GM06990 (cell line): Measurements from ENCODE around the gene FBLN1.

Source experiments
- DNase-seq: peaks from one replicate; pipeline ENCODE4 v3.0.0-alpha.2; 2011; ENCODE audit not compliant: insufficient read length; ENCODE audit errors: extremely low read depth
- H3K27me3 ChIP-seq: replicated peaks from 2 replicates; pipeline ENCODE4 v1.6.0; 2011; ENCODE audit warnings: low read length; ENCODE audit not compliant: control insufficient read depth, insufficient read depth
- H3K36me3 ChIP-seq: 2 replicates; pipeline ENCODE4 v1.5.1; 2011; ENCODE audit warnings: low read length; ENCODE audit not compliant: control insufficient read depth, insufficient read depth
- H3K4me3 ChIP-seq: replicated peaks from 2 replicates; pipeline ENCODE4 v1.5.1; 2011; ENCODE audit warnings: low read depth, mild to moderate bottlenecking, control low read depth, low read length
- CTCF ChIP-seq: IDR thresholded peaks from 2 replicates; pipeline ENCODE4 v1.5.1; 2011; ENCODE audit warnings: low read length, control low read depth, mild to moderate bottlenecking, inconsistent platforms; ENCODE audit not compliant: insufficient read depth, poor library complexity, severe bottlenecking

FBLN1 gene

GRCh38 chr22:45465633-45466032, 37.0 kb upstream of the FBLN1 start:
- Histone ChIP-seq H3K36me3 (no peaks in the 10 kb centered on the region), H3K27me3 (no peaks in the 10 kb centered on the region), H3K4me3 (no peak overlapping the region)
- no peak for TF ChIP-seq CTCF
- DNase-seq = no peak

GRCh38 chr22:45468872-45469271, 33.8 kb upstream of the FBLN1 start:
- no peak for DNase-seq
- TF ChIP-seq CTCF = no peak
- no peaks in the 10 kb centered on the region for H3K27me3 ChIP-seq
- H3K4me3 ChIP-seq = no peak overlapping the region
- H3K36me3 ChIP-seq = no peaks in the 10 kb centered on the region

- no peak for DNase-seq
- Histone ChIP-seq H3K27me3 (no peaks in the 10 kb centered on the region), H3K36me3 (no peaks in the 10 kb centered on the region), H3K4me3 (no peak overlapping the region)
- TF ChIP-seq CTCF = no peak
These were observed 33.2 kb upstream of the FBLN1 start for GRCh38 chr22:45469281-45470073.

GRCh38 chr22:45470871-45471270, 31.8 kb upstream of the FBLN1 start:
- no peaks in the 10 kb centered on the region for H3K27me3 ChIP-seq
- no peak overlapping the region for H3K4me3 ChIP-seq
- DNase-seq = no peak
- TF ChIP-seq CTCF = no peak
- H3K36me3 ChIP-seq = no peaks in the 10 kb centered on the region

- no peak for DNase-seq
- no peaks in the 10 kb centered on the region for H3K27me3 ChIP-seq
- no peaks in the 10 kb centered on the region for H3K36me3 ChIP-seq
- no peak for TF ChIP-seq CTCF
- no peak overlapping the region for H3K4me3 ChIP-seq
These were observed 30.3 kb upstream of the FBLN1 start for GRCh38 chr22:45472426-45472825.

- Histone ChIP-seq H3K36me3 (no peaks in the 10 kb centered on the region), H3K27me3 (no peaks in the 10 kb centered on the region), H3K4me3 (no peak overlapping the region)
- DNase-seq = no peak
- TF ChIP-seq CTCF = no peak
These were observed 29.0 kb upstream of the FBLN1 start for GRCh38 chr22:45473626-45474237.
